ENCODE results near the gene DIAPH2. TPM values are rescaled to one million over a fixed set of nuclear protein-coding genes. Genes with fewer than 3 reads are reported as not detected.
"Not testable (repeated sequence)": the region's sequence is repeated elsewhere in the genome, so short reads cannot be mapped to it uniquely, and the experiment has no call there.

Gene DIAPH2
- 7.2 and 8.4 TPM in 2 replicates for total RNA-seq (2014; rRNA removed; shearing (Covaris generic))

DNA sequence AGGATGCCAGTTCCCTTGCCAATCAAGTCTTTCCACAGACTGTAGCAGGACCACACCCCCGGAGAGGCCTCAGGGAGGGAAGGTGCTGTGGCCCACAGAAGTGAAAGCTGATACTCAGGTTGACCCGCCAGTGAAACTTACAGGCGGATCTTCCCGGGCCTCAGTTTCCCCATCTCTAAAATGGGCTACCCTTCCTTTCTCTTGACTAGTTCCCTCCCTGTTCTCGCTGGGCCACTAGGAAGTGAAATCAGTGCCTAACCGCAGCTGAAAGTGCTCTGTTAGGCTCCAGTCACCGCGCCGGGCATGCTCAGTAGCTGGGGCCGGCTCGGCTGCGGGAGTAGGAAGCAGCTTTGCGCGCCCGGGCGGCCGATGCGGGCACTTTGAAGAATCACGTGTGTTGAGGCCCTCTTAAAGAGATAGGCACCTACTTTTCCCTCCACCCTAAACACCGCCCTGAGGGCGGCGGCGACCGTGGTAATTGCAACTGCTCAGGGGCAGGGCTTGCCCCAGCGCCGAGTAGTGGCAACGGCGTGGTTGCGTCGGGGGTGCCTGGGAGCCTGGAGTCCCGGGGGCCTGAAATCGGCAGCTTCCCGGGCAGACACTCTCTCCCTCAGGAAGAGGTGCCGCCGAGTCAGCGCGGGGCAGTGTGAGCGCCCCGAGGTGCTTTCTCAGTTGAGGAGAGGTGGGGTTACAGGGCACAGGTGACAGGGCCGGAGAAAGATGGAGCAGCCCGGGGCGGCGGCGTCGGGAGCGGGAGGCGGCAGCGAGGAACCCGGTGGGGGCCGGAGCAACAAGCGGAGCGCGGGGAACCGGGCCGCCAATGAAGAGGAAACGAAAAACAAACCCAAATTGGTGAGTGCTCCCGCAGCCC, at the start of gene DIAPH2:
Gene DIAPH2, plus strand, starts transcription at position 504 of the 871 bp plus-strand sequence.
- peak; percentile 73 for DNase-seq (ENCODE audit: low read depth)

- DNase-seq (ENCODE audit: low read depth) = peak; percentile 1
These were observed 34.6 kb upstream of the DIAPH2 start for GRCh38 chrX:96650023-96650422.

DNA sequence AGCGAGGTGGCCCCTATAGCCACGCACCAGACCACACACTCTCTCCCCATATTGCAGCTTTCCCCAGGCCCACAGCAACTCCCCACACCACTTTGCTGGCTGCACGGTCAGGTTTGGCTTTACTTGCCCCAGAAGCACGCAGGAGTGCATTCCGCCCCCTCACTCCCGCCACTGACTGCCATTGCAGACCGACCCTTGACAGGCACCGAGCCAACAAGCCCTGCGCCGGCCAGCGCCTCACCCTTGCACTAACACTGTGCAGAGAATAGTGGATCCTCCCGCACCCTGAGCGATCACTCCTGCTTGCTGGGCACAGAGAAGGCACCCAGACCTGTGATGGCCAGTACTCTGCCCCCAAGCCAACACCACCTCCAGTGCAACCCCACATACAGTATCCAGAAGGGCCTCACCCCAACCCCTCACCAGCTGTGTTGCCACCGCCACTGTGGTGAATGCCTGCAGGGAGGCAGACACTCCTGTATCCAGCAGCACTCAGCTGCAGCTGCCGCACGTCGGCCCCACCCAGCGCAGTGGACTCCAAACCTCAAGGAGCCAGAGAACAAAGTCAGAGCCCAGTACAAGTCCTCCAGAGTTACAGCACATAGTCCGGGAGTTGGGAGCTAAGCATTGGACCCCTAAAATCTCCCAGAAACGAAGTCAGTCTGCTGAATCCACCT, 28.6 kb upstream of the DIAPH2 start:
- DNase-seq (ENCODE audit: low read depth) = no peak

DNA sequence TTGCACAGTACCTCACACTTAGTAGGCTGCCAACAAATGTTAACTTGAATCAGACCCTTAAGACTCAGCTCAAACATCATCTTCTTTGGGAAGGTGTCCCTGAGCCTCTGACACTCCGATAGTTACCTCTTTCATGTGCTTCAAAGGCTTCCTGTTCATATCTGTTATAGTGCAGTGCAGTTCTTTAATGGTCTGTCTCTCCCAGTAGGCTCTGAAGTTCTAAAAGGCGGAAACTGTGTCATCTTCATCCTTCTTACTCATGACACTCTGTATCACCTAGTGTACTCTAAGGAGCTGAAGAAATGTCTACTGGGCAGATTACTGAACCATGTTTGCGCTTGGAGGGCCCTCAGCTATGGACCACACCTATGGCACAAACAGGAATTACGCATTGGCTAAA, 2.1 kb upstream of the DIAPH2 start:
- DNase-seq (ENCODE audit: low read depth) = no peak

GRCh38 chrX:96683997-96684338, 674 bp upstream of the DIAPH2 start:
- DNase-seq (ENCODE audit: low read depth) = peak; percentile 48

- DNase-seq (ENCODE audit: low read depth) = peak; percentile 44
These were observed 813 bp downstream of the DIAPH2 start for GRCh38 chrX:96685210-96686099.

GRCh38 chrX:96687776-96688175, 3.1 kb downstream of the DIAPH2 start:
- DNase-seq (ENCODE audit: low read depth) = no peak

GRCh38 chrX:96688789-96689188, 4.1 kb downstream of the DIAPH2 start:
- DNase-seq (ENCODE audit: low read depth) = no peak

DNA sequence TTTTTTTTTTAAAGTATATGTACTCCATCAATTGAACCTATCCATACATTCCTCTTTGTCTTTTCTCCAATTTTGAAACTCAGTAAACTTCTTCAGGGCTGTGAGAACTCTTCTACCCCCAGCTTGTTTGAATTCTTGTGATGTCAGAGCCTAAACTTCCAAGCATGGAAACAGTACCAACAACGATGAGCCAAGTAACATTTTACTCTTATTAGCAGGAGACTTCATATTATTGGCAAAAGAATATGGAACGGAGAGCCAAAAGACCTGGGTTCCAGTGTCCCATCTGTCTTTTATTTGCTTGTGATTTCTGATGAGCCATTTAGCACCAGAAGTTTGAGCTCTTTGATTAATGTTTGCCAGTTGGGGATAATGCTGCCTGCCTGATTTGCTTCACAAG, 5.3 kb downstream of the DIAPH2 start:
- DNase-seq (ENCODE audit: low read depth) = no peak

- DNase-seq (ENCODE audit: low read depth) = no peak
These were observed 7.8 kb downstream of the DIAPH2 start for GRCh38 chrX:96692454-96692853.

- no peak for DNase-seq (ENCODE audit: low read depth)
These were observed 8.2 kb downstream of the DIAPH2 start for GRCh38 chrX:96692890-96693289.

GRCh38 chrX:96693407-96693806, 8.8 kb downstream of the DIAPH2 start:
- no peak for DNase-seq (ENCODE audit: low read depth)

DNA sequence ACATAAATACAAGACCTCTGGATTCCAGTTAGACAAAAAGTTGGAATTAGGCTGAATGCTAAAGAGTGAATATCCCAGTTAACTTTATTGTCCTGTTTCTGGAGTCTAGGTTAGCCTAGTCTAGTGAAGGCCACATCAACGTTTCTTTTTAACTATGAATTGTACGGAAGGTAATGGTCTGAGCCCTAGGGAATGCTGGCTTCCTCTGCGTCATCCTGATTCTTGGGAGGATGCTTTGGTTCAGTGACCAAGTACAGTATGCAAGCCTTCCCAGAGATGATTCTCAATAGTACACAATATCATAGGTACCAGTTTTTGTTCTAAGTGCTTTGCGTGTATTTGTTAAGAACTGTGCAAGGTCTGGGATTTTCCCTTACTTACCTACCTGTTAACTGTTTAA, 11.8 kb downstream of the DIAPH2 start:
- DNase-seq (ENCODE audit: low read depth) = no peak

- DNase-seq (ENCODE audit: low read depth) = no peak
These were observed 16.0 kb downstream of the DIAPH2 start for GRCh38 chrX:96700625-96701024.

GRCh38 chrX:96703379-96703778, 18.7 kb downstream of the DIAPH2 start:
- no peak for DNase-seq (ENCODE audit: low read depth)

- no peak for DNase-seq (ENCODE audit: low read depth)
These were observed 19.2 kb downstream of the DIAPH2 start for GRCh38 chrX:96703816-96704215.

DNA sequence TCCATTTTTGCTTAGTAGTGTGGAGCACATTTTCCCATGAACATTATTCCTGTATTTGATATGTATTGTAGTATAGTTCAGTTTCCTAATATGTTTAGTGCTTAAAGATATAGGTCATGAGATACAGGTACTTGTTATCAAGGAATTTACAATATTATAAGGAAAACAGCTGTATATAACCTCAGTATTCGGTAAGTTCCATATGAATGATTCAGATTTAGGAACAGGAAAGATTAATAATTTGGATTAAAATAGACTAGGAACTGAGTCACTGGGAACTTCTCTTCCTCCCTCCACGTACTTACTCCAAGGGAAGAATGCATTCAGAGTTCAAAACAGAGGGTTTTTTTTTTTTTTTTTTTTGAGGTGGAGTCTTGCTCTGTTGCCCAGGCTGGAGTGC, 20.0 kb downstream of the DIAPH2 start:
- no peak for DNase-seq (ENCODE audit: low read depth)

DNA sequence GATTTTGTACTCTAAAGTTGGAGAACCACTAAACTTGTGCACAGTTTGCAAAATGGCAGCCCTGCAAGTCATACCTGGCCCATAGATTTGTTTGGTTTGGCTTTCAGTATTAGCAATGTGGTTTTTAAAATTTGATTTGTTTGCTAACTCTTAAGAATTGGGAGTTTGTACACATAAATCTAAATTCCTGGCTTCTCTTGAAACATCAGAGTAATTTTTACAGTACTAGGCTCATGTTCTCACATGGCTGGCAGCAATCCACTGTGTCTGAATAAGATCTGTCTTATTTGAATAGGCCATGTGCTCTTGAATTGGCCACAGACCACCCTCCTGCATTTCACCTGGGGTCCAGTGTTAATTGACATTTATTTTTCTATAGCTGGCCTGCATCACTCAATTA, 21.3 kb downstream of the DIAPH2 start:
- no peak for DNase-seq (ENCODE audit: low read depth)

GRCh38 chrX:96707804-96708203, 23.2 kb downstream of the DIAPH2 start:
- no peak for DNase-seq (ENCODE audit: low read depth)

GRCh38 chrX:96710031-96710430, 25.4 kb downstream of the DIAPH2 start:
- DNase-seq (ENCODE audit: low read depth) = no peak

GRCh38 chrX:96713303-96713702, 28.7 kb downstream of the DIAPH2 start:
- no peak for DNase-seq (ENCODE audit: low read depth)

DNA sequence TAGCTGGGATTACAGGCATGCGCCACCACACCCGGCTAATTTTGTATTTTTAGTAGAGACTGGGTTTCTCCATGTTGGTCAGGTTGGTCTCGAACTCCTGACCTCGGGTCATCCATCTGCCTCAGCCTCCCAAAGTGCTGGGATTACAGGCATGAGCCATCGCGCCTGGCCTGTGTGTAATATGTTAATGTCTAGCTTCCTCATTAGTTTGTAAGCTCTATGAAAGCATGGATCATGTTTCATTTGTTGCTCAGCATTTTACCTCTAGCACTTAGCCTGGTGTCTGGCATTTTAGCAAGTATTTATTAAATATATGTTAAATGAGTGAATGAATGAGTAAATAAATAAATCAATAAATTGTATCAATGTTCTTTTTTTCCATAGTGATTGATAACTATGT, 29.8 kb downstream of the DIAPH2 start:
- DNase-seq (ENCODE audit: low read depth) = not testable (repeated sequence)
